Activated naive CD4-positive, alpha-beta T cell treated with anti-CD3 and anti-CD28 coated beads, Interleukin-2, amount 50 U/mL, for 24 hours (primary cell): ENCODE data around the gene LPP.

Experiments used
- H3K27ac Mint-ChIP-seq: one replicate; pipeline ENCODE4 v1.8.0; 2021; ENCODE audit warnings: mild to moderate bottlenecking, mixed read lengths
- H3K27me3 Mint-ChIP-seq: one replicate; pipeline ENCODE4 v1.8.0; 2021; ENCODE audit warnings: mixed read lengths
- H3K36me3 Mint-ChIP-seq: one replicate; pipeline ENCODE4 v1.8.0; 2021; ENCODE audit warnings: mixed read lengths
- H3K4me1 Mint-ChIP-seq: one replicate; pipeline ENCODE4 v1.8.0; 2021; ENCODE audit warnings: mixed read lengths
- H3K4me3 Mint-ChIP-seq: one replicate; pipeline ENCODE4 v1.8.0; 2021; ENCODE audit warnings: mild to moderate bottlenecking, mixed read lengths
- H3K9me3 Mint-ChIP-seq: one replicate; pipeline ENCODE4 v1.8.0; 2021; ENCODE audit warnings: mixed read lengths

The LPP gene

DNA sequence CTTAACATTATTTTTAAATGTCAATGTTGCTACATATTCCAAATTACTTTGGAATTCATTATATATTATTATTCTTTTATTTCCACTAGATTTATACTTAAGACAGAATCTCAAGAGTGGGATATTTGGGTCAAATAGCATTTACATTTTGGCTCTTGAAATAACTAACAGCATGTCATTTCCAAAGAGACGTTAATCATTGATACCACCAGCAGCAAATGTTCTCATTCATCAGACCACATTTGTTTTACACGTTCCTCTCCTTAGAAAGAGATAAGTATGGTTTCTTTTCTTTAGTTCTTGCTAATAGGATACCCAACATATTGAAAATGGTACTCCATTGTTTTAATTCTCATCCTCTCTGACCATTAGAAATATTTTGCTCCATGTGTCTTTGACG is 229.8 kb downstream of the LPP start:
- H3K4me3 Mint-ChIP-seq, result no peak overlapping the region
- H3K36me3 Mint-ChIP-seq, result peaks cover 9% of the 10 kb centered on the region
- no peaks in the 10 kb centered on the region for H3K9me3 Mint-ChIP-seq
- no peak overlapping the region for H3K27ac Mint-ChIP-seq
- H3K27me3 Mint-ChIP-seq, result no peaks in the 10 kb centered on the region
- H3K4me1 Mint-ChIP-seq, result peaks cover 31% of the 10 kb centered on the region

DNA sequence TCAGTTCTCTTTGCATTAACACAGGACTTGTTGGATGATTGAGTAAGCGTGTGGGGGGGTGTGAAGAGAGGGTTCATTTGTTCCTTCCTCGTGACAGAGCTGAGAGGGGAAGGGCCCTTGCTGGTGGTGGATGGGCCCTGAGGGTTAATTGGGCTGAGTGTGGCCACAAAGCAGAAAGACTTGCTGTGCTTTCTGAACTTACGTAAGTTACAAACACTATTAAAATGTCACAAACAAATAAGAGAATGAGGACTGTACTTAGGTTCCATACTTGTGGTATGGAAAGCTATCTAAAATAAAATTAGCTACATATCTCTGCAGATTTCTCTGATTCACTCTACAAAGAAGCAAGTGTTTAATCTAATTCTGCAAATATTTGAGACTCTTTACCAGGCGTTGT is 231.3 kb downstream of the LPP start:
- no peaks in the 10 kb centered on the region for H3K27me3 Mint-ChIP-seq
- H3K9me3 Mint-ChIP-seq, result no peaks in the 10 kb centered on the region
- no peak overlapping the region for H3K4me3 Mint-ChIP-seq
- peaks cover 40% of the 10 kb centered on the region for H3K4me1 Mint-ChIP-seq
- H3K36me3 Mint-ChIP-seq, result peaks cover 6% of the 10 kb centered on the region
- H3K27ac Mint-ChIP-seq, result no peak overlapping the region

DNA sequence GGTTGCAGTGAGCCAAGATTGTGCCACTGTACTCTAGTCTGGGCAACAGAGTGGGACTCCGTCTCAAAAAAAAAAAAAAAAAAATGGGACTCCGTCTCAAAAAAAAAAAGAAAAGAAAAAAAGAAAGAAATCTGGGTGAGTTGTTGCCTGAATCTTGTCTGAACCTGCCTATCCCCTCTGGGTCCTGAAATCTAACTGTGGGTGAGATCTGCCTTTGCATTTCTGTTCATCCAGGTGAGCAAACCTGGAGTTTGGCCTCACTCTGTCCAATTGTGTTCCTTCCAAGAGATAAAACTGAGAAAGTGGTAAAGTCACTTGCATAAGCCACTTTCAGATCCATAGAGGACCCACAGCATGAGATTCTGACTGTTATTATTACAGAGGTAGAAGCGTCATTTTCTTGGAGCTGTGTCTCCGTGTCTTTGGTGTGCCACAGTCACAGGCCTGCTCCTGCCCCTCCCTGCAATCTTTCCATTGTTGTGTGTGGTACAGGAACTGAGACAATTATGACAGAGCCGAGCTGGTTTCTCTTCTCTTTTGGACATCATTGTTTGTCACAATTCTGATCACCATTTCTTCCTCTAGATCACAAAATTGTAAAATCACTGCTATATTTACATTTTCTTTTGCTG is 235.9 kb downstream of the LPP start:
- Mint-ChIP-seq H3K36me3 (peaks cover 8% of the 10 kb centered on the region), H3K4me1 (peaks cover 46% of the 10 kb centered on the region), H3K4me3 (peak overlapping the region; percentile 1), H3K9me3 (no peaks in the 10 kb centered on the region), H3K27me3 (no peaks in the 10 kb centered on the region), H3K27ac (peak overlapping the region; percentile 63)

DNA sequence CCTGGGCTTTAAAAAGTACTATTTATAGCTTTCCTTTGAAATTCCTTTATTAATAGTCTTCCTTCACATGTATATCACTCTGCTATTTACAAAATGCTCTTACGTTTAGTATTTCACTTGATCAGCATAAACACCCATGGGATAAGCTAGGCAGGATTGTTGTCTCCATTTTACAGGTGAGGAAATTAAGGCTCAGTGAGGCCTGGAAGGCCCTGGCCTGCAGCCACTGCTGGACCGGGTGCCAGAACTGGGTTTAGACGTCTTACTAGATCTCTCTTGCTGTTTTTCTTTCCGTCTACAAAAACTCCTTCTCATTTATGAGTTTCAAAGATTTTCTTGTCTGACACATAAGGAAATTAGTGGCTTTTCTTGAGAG is 236.4 kb downstream of the LPP start:
- H3K27me3 Mint-ChIP-seq, result no peaks in the 10 kb centered on the region
- H3K4me1 Mint-ChIP-seq, result peaks cover 42% of the 10 kb centered on the region
- H3K4me3 Mint-ChIP-seq, result peak overlapping the region; percentile 1
- H3K36me3 Mint-ChIP-seq, result peaks cover 5% of the 10 kb centered on the region
- no peaks in the 10 kb centered on the region for H3K9me3 Mint-ChIP-seq
- H3K27ac Mint-ChIP-seq, result peak overlapping the region; percentile 63

DNA sequence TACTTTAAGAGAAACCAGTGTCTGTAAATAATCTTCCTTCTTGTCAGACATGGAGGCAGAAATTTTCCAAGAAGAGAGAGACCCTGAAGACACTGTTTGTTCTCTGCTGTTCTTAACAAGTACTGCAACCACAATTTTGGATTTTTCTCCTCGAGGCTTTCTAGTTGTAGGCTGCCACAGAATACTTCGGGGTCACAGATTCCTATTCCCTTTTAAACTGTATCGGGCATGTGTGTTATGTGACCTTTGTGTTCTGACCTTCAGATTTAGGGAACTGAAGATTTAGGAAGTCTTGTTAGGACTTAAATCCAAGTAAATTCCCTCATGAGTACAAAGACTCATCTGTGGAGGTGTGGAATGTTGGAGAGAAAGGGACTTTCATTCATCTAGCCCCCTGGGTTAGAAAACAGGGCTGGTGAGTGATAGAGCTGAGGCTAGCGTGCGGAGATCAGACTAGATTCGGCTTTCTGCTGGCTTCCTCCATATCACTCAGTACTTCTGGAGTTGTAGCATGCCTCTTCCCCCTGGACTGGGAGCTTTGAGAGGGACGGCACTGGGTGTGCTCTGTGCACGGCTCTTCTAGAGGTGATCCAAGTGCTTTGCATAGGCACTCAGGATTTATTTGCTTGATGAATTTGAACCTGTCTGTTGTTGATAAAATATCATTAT is 237.0 kb downstream of the LPP start:
- peaks cover 5% of the 10 kb centered on the region for H3K36me3 Mint-ChIP-seq
- no peaks in the 10 kb centered on the region for H3K9me3 Mint-ChIP-seq
- H3K4me3 Mint-ChIP-seq, result peak overlapping the region; percentile 1
- H3K4me1 Mint-ChIP-seq, result peaks cover 38% of the 10 kb centered on the region
- H3K27ac Mint-ChIP-seq, result no peak overlapping the region
- no peaks in the 10 kb centered on the region for H3K27me3 Mint-ChIP-seq

DNA sequence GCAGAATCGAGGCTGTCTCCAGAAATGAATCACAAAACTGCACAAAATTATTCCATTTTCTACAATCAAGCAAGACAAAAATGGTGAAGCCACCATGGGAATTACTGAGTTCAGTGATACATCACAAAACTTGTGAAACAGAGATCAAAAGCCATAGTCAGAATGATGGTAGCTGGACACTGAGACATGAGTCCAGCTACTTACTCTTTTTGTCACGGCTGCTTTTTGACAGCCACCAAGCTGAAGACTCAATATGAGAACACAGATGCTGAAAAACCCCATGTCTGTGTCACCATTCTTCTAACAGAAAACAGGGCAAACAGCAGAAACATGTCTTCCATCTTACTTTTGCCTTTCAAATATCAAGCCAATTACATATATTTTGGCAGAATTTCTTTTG is 237.6 kb downstream of the LPP start:
- Mint-ChIP-seq H3K27me3 (no peaks in the 10 kb centered on the region), H3K4me1 (peaks cover 33% of the 10 kb centered on the region), H3K36me3 (peaks cover 3% of the 10 kb centered on the region), H3K4me3 (no peak overlapping the region), H3K9me3 (no peaks in the 10 kb centered on the region), H3K27ac (no peak overlapping the region)

DNA sequence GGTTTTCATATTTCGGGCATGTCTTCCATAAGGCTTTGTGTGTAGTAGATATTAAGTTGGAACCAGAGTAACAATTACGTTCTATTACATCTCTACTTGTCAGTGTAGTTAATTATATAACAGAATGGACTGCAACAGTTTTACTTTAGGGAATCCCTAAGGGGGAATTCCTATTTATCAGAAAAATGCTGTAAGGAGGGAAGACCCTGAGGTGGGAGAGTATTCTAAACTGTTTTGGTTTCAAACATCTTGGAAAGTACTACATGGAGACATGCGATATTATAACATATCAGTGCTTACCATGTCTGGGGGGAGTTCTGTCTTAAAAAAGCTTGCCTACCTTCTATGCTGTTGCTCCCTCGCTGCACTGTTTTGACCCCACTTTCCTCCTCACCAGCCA is 238.1 kb downstream of the LPP start:
- H3K27me3 Mint-ChIP-seq, result no peaks in the 10 kb centered on the region
- H3K4me3 Mint-ChIP-seq, result no peak overlapping the region
- H3K27ac Mint-ChIP-seq, result no peak overlapping the region
- H3K36me3 Mint-ChIP-seq, result peaks cover 3% of the 10 kb centered on the region
- H3K4me1 Mint-ChIP-seq, result peaks cover 38% of the 10 kb centered on the region
- H3K9me3 Mint-ChIP-seq, result no peaks in the 10 kb centered on the region

DNA sequence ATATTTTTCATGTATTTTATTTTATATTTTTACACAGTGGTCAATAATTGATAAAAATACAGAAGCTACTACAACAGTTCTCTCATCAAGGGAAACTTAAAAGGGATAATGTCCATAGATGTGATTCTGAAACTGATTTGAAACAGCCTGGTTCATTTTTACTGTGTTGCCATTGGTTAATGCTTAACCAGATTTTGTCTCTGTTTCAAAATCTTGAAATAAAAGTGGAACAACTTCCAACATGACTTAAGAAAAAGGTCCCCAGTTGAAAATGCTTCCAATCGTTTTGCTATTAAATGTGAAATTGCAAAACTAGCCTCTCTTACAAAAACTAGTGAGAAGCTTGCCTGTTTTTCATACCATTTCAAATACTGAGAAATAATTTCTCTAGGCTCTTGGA is 240.7 kb downstream of the LPP start:
- H3K27ac Mint-ChIP-seq, result no peak overlapping the region
- H3K9me3 Mint-ChIP-seq, result no peaks in the 10 kb centered on the region
- peaks cover 48% of the 10 kb centered on the region for H3K4me1 Mint-ChIP-seq
- H3K36me3 Mint-ChIP-seq, result peaks cover 3% of the 10 kb centered on the region
- no peaks in the 10 kb centered on the region for H3K27me3 Mint-ChIP-seq
- no peak overlapping the region for H3K4me3 Mint-ChIP-seq

DNA sequence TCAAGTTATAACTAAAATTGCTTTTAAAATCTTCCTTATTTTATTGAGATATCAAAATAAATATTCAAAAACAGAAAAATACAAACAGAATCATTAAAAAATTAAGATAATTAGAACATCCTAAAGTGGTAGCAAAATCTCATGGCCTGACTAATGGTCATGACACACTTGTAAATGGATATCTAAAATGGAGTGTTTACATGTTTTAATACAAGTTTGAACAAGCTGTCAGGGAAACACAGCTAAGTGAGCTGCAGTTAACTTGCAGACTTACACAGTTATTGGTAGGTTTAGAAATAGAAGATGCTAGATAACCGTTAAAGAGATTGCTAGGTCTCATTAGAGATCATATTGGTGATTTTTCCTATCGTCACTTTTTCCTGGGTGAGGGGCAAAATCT is 242.3 kb downstream of the LPP start:
- Mint-ChIP-seq H3K4me3 (no peak overlapping the region), H3K9me3 (no peaks in the 10 kb centered on the region), H3K27ac (no peak overlapping the region), H3K36me3 (peaks cover 3% of the 10 kb centered on the region), H3K4me1 (peaks cover 50% of the 10 kb centered on the region), H3K27me3 (no peaks in the 10 kb centered on the region)

DNA sequence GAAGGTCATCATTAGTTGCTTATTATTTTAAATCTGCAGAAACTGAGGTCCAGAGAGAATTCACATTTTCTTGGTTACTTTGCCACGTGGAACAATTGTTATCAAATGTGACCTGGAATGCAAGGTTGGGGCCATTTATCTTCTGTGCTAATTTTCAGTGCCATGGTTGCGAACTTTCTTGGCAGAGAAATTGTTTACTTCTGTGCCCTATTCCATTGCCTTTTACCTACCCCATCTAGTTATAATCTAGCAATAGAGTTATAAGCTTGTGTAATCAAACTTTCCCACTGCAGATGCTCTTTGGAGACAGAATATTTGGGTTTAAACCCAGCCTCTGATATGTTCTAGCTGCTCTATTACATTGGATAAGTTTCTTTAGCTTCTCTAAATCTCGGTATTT is 242.9 kb downstream of the LPP start:
- Mint-ChIP-seq H3K4me1 (peaks cover 51% of the 10 kb centered on the region), H3K27me3 (no peaks in the 10 kb centered on the region)

DNA sequence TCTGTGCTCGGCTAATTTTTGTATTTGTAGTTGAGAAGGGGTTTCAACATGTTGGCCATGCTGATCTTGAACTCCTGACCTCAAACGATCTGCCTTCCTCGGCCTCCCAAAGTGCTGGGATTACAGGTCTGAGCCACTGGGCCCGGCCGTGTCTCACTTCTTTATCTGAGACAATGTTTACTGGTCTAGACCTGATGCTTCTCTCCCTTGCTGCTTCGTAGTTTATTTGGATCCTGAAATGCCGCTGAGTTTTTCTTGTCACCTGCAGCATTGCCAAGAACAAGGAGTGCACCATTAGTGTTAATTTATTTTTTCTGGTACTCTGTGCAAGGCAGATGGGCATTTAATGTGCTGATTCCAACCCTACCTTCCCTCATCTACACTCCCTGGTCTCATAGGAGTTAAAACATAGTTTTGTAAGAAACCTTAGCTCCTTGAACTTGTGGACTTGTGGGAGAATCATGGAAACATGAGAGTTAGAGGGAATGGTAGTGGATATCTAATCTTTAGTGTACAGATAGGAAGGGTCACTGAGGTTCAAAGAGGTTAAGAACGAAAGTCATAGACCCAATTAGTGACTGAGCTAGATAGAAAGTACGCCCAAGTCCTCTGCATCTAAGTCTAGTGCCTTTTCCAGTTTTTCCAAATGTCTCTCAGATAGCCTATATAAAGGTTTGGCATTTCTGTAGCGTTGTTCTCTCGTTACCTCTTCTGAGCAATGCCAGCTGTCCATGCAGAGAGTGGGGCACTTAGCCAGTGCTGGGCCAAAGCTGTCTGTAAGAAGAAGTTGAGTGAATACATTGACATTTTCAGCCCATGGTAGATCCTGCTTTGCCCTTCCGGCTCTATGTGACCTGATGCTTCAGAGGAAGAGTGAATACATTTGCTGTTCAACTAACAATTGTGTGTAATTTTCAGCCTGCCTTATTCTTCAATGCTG is 244.1 kb downstream of the LPP start:
- H3K4me1 Mint-ChIP-seq, result peaks cover 59% of the 10 kb centered on the region
- H3K36me3 Mint-ChIP-seq, result peaks cover 6% of the 10 kb centered on the region
- no peak overlapping the region for H3K27ac Mint-ChIP-seq

More for the DNA sequence above, 242.9 kb downstream of the LPP start:
- Mint-ChIP-seq H3K4me3 (peak overlapping the region; percentile 76), H3K36me3 (peaks cover 3% of the 10 kb centered on the region), H3K9me3 (peaks cover 6% of the 10 kb centered on the region), H3K27ac (no peak overlapping the region)

DNA sequence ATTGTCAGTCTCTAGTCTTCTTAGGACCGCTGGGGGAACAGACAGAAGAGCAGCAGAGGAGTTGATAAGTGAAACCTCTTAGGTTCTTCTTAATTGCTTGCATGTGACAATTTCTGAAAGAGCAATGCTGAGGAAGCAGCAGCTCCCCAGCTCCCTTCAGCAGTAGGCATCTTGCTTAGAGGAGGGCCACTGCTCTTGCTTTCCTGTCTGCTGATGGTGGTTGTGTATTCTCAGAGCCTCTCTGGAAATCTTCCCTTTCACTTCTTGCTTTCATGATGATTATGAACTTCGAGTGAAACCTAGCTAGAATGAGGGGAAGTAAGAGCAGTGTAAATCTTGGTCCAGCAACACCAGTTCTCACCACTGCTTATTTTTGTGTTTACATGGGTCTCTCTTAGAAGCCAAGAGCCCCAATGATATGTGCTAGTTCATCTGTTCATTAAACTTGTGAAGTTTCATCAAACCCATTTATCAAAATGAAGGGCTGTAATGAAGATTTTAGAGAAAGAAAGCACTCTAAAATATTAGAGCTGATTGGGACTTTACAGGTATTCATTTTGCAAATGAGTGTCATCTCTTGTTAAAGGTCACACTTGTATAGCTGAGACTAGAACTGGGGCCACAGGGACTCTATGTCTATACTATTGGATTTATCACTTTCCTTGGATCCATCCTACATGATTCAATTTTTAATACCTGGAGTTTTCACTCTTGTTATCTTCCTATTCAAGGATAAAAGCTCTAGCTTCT is 246.7 kb downstream of the LPP start:
- peaks cover 10% of the 10 kb centered on the region for H3K36me3 Mint-ChIP-seq
- H3K27ac Mint-ChIP-seq, result no peak overlapping the region
- H3K4me1 Mint-ChIP-seq, result peaks cover 73% of the 10 kb centered on the region
- no peak overlapping the region for H3K4me3 Mint-ChIP-seq
- peaks cover 12% of the 10 kb centered on the region for H3K9me3 Mint-ChIP-seq
- no peaks in the 10 kb centered on the region for H3K27me3 Mint-ChIP-seq

More for the DNA sequence above, 244.1 kb downstream of the LPP start:
- Mint-ChIP-seq H3K27me3 (no peaks in the 10 kb centered on the region), H3K4me3 (peak overlapping the region; percentile 76), H3K9me3 (peaks cover 12% of the 10 kb centered on the region)

DNA sequence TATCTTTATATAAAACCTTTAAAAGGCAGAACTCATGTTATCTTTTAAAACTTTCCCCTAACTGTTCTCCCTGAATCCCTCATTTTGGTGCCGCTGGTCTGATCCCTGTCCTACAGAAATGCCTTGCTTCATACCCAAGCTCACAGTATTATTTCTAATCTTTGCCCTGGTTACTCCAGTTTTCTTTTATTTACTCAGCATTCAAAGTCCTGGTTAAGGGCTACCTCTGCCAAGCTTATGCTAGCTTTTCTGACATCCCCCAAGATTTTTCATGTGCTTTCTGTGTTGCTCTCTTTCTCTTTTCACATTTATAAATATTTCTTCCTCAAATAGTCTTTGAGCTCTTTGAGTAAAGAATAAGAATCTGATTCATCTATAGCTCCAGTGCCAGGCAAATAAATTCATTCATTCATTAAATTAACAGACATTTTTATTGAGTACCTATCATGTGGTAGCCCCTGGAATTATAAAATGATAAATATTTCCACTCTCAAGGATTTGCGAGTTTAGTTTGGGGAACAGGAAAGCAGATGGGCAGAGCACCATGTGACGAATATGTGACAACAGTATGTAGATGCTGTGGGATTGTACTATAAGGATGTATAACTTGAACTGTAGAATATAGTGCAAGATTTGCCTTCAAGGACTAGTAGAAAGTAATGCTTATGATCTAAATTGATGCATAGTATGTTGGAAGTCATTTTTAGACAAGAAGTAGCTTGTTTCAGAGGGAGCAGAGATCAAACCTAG is 247.5 kb downstream of the LPP start:
- H3K4me3 Mint-ChIP-seq, result no peak overlapping the region
- peaks cover 16% of the 10 kb centered on the region for H3K36me3 Mint-ChIP-seq
- no peaks in the 10 kb centered on the region for H3K27me3 Mint-ChIP-seq
- H3K9me3 Mint-ChIP-seq, result peaks cover 12% of the 10 kb centered on the region
- H3K4me1 Mint-ChIP-seq, result peaks cover 72% of the 10 kb centered on the region
- H3K27ac Mint-ChIP-seq, result no peak overlapping the region

DNA sequence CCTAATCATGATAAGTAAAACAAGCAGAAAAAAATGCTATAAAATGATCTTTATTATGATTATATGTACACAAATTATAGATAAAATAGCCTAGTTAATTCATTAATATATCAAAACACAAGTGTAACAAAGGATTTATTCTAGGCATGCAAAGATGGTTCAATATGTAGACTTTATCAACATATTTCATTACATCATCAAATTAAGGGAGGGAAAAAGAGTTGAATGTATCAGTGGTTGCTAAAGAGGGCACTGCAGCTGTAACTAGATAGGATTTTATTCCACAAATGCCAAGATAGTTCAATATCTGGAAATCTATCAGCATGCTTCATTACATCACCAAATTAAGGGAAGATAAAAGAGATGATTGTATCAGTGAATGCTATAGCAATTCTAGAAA is 248.3 kb downstream of the LPP start:
- Mint-ChIP-seq H3K4me1 (peaks cover 64% of the 10 kb centered on the region), H3K9me3 (peaks cover 12% of the 10 kb centered on the region), H3K36me3 (peaks cover 21% of the 10 kb centered on the region), H3K27me3 (no peaks in the 10 kb centered on the region), H3K27ac (no peak overlapping the region), H3K4me3 (no peak overlapping the region)

DNA sequence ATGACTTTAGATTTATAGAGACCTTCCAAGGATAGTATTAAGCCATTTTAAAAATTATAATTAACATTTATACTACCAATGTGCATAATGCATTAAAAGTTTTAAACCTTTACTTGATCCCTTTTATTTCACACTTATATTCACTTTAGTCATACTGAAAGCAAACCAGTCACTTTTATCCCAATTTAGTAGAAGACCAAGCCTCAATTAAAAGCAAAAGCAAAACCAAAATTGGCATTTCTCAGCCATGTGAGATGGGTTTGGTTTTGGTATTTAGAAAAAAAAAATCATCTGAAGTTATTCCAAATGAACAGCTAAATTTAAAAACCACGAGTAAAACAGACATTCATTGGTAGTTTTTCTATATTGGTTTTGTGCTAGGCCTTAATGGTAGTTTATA is 249.4 kb downstream of the LPP start:
- peaks cover 12% of the 10 kb centered on the region for H3K9me3 Mint-ChIP-seq
- peaks cover 25% of the 10 kb centered on the region for H3K36me3 Mint-ChIP-seq
- no peak overlapping the region for H3K4me3 Mint-ChIP-seq
- no peaks in the 10 kb centered on the region for H3K27me3 Mint-ChIP-seq
- no peak overlapping the region for H3K27ac Mint-ChIP-seq
- H3K4me1 Mint-ChIP-seq, result peaks cover 53% of the 10 kb centered on the region
